ENCODE measurements around the gene TM6SF1.

GRCh38 chr15:83164111-83164770, 56.8 kb downstream of the TM6SF1 start:
- TF ChIP-seq POLR2A (IDR thresholded peaks at IDR 0.05; ENCODE audit: low read depth, low read length) (no peak), POLR2AphosphoS5 (IDR thresholded peaks at IDR 0.05; ENCODE audit: low read depth, low read length) (no peak), TAF1 (IDR thresholded peaks at IDR 0.05; ENCODE audit: borderline replicate concordance, low read depth, low read length) (no peak)
